ENCODE results near the gene LRRC8A.

The LRRC8A gene

GRCh38 chr9:128902351-128903078, 20.6 kb downstream of the LRRC8A start:
- peak; percentile 55 for DNase-seq

GRCh38 chr9:128903079-128903461, 21.1 kb downstream of the LRRC8A start:
- DNase-seq = no peak

GRCh38 chr9:128903871-128904620, 22.1 kb downstream of the LRRC8A start:
- DNase-seq = no peak

GRCh38 chr9:128905964-128906363, 24.0 kb downstream of the LRRC8A start:
- no peak for DNase-seq

- DNase-seq = no peak
Observed at GRCh38 chr9:128906741-128907140, 24.8 kb downstream of the LRRC8A start.

- DNase-seq = no peak
Observed at GRCh38 chr9:128908372-128908771, 26.4 kb downstream of the LRRC8A start.

GRCh38 chr9:128909859-128910258, 27.9 kb downstream of the LRRC8A start:
- DNase-seq = no peak

- DNase-seq = no peak
Observed at GRCh38 chr9:128910906-128911305, 29.0 kb downstream of the LRRC8A start.

- no peak for DNase-seq
Observed at GRCh38 chr9:128911529-128912035, 29.6 kb downstream of the LRRC8A start.

- DNase-seq = no peak
Observed at GRCh38 chr9:128912270-128912853, 30.4 kb downstream of the LRRC8A start.

GRCh38 chr9:128913048-128913900, 31.3 kb downstream of the LRRC8A start:
- DNase-seq = no peak

GRCh38 chr9:128913995-128914772, 32.3 kb downstream of the LRRC8A start:
- DNase-seq = no peak

GRCh38 chr9:128916204-128916603, 34.3 kb downstream of the LRRC8A start:
- no peak for DNase-seq

GRCh38 chr9:128916745-128917144, 34.8 kb downstream of the LRRC8A start:
- DNase-seq = no peak

GRCh38 chr9:128917151-128917849, 35.4 kb downstream of the LRRC8A start:
- no peak for DNase-seq

GRCh38 chr9:128918921-128919320, 37.0 kb downstream of the LRRC8A start:
- DNase-seq = no peak

- no peak for DNase-seq
Observed at GRCh38 chr9:128919402-128920089, 37.6 kb downstream of the LRRC8A start.

GRCh38 chr9:128920381-128921058, 38.6 kb downstream of the LRRC8A start, which contains the start of gene PHYHD1:
PHYHD1 (plus strand) TSS chr9:128920982; CDS start chr9:128922324, 1,342 bp downstream.
- peak; percentile 61 for DNase-seq

- no peak for DNase-seq
Observed at GRCh38 chr9:128921881-128922763, 40.2 kb downstream of the LRRC8A start.
